HepG2 (cell line): ENCODE measurements around the gene KCTD8. TPM values are rescaled to one million over a fixed set of nuclear protein-coding genes. Genes with fewer than 3 reads are reported as not detected.

ENCODE experiments used
- ATAC-seq: fragments of 200-7000 bp; cut with Tn5 transposase; 3 replicates; pipeline ENCODE4 v1.9.1; 2020; ENCODE audit warnings: mild to moderate bottlenecking, moderate library complexity
- BruUV-seq: library from RNA; stranded (reverse); fragments of 400-500 nt; replicated peaks from 2 replicates; lab custom pipeline; 2021; lab: Mats Ljungman, UMichigan
- CTCF ChIA-PET: fragments of 300-600 bp; formaldehyde crosslinking; extraction: SDS; loops from one replicate; lab custom pipeline; 2021; ENCODE audit warnings: low total read pairs, inconsistent platforms, low intra/inter-chr PET ratio; lab: Yijun Ruan, JAX
- POLR2A ChIA-PET: fragments of 350-600 bp; sonication (Branson Sonifier 250); formaldehyde crosslinking; loops from one replicate; lab custom pipeline; 2020; ENCODE audit warnings: antibody characterized with exemption, inconsistent platforms; lab: Yijun Ruan, JAX
- DNase-seq: peaks from one replicate; pipeline ENCODE4 v3.0.0-alpha.2; 2015; ENCODE audit warnings: low spot score
- FAIRE-seq: peaks from 3 replicates; lab custom pipeline; 2011; peaks lifted over from hg19 to GRCh38; lab: Jason Lieb, UNC
- H2AFZ ChIP-seq: one replicate; pipeline ENCODE4 v1.6.1; 2011; ENCODE audit warnings: low read length, inconsistent platforms
- H3K27ac ChIP-seq: fragments of 300-600 bp; 3 replicates; pipeline ENCODE4 v1.8.0; 2011; ENCODE audit warnings: mixed run types, mild to moderate bottlenecking, mixed read lengths, low read length, inconsistent platforms; ENCODE audit not compliant: insufficient read depth; ENCODE audit errors: extremely low read length
- H3K27me3 ChIP-seq, 2 experiments: fragments of 200-600 bp in 1 of 2; 2 replicates in 1 of 2; 3 replicates in 1 of 2; pipeline versions ENCODE4 v1.6.0 to v1.8.0; 2011; ENCODE audit warnings: low read length in 2 of 2, mild to moderate bottlenecking in 2 of 2, moderate library complexity in 2 of 2, inconsistent platforms in 1 of 2; ENCODE audit not compliant: insufficient read depth in 2 of 2, control insufficient read depth in 1 of 2
- H3K36me3 ChIP-seq, 2 experiments: fragments of 200-600 bp in 1 of 2; replicated peaks in 1 of 2; 2 replicates in 1 of 2; 3 replicates in 1 of 2; pipeline versions ENCODE4 v1.5.1 to v1.8.0; 2011; ENCODE audit warnings: low read length in 2 of 2, inconsistent platforms in 1 of 2; ENCODE audit not compliant: insufficient read depth in 2 of 2, control insufficient read depth in 1 of 2
- H3K4me1 ChIP-seq: 2 replicates; pipeline ENCODE4 v1.5.1; 2012; ENCODE audit warnings: low read length, inconsistent platforms; ENCODE audit not compliant: insufficient read depth
- H3K4me2 ChIP-seq: 2 replicates; pipeline ENCODE4 v1.6.0; 2011; ENCODE audit warnings: low read depth, low read length, inconsistent platforms
- H3K4me3 ChIP-seq, 3 experiments: fragments of 200-600 bp in 1 of 3; sonication (generic), shearing (Covaris generic) in 1 of 3; replicated peaks in 1 of 3; 2 replicates each; pipeline ENCODE4 v1.5.1; 2011 to 2016; ENCODE audit warnings: low read length in 3 of 3, inconsistent platforms in 2 of 3, low read depth in 2 of 3, mild to moderate bottlenecking in 2 of 3, control low read depth in 1 of 3, mixed read lengths in 1 of 3; ENCODE audit not compliant: insufficient read depth in 1 of 3
- H3K79me2 ChIP-seq: one replicate; pipeline ENCODE4 v1.6.1; 2011; ENCODE audit warnings: low read length, inconsistent platforms; ENCODE audit not compliant: insufficient read depth
- H3K9ac ChIP-seq: 2 replicates; pipeline ENCODE4 v1.6.0; 2011; ENCODE audit warnings: mild to moderate bottlenecking, low read depth, low read length, inconsistent platforms; ENCODE audit not compliant: insufficient read depth
- H3K9me3 ChIP-seq: 2 replicates; pipeline ENCODE4 v1.5.1; 2012; ENCODE audit warnings: mild to moderate bottlenecking, low read length
- H4K20me1 ChIP-seq: 2 replicates; pipeline ENCODE4 v1.6.0; 2011; ENCODE audit warnings: inconsistent platforms, mild to moderate bottlenecking, low read length, moderate library complexity; ENCODE audit not compliant: insufficient read depth
- ATF1 ChIP-seq: IDR thresholded peaks from 2 replicates; pipeline ENCODE4 v1.6.1; 2016; ENCODE audit warnings: mild to moderate bottlenecking, control low read depth
- ATF5 ChIP-seq: sonication (generic); formaldehyde crosslinking; IDR thresholded peaks from 2 replicates; pipeline ENCODE4 v1.4.0; 2020; ENCODE audit warnings: mild to moderate bottlenecking, low read depth, missing genetic modification reagents
- NFKB2 ChIP-seq: sonication (generic); formaldehyde crosslinking; IDR thresholded peaks from 2 replicates; pipeline ENCODE4 v1.4.0; 2020; ENCODE audit warnings: missing genetic modification reagents, borderline replicate concordance
- NFYB ChIP-seq: sonication (generic); formaldehyde crosslinking; IDR thresholded peaks from 2 replicates; pipeline ENCODE4 v1.4.0; 2020; ENCODE audit warnings: missing genetic modification reagents
- POLR2AphosphoS2 ChIP-seq: IDR thresholded peaks from 2 replicates; pipeline ENCODE4 v1.6.1; 2011; ENCODE audit warnings: low read depth, low read length, improper control_type of control experiment
- SP4 ChIP-seq: sonication (generic); formaldehyde crosslinking; IDR thresholded peaks from 2 replicates; pipeline ENCODE4 v1.8.1; 2023; ENCODE audit warnings: mild to moderate bottlenecking, missing genetic modification reagents
- TMF1 ChIP-seq: sonication (generic); formaldehyde crosslinking; IDR thresholded peaks from 2 replicates; pipeline ENCODE4 v1.8.1; 2022; ENCODE audit warnings: low read depth, missing genetic modification reagents
- ZFAT ChIP-seq: sonication (generic); formaldehyde crosslinking; conservative IDR thresholded peaks from 2 replicates; pipeline ENCODE4 v1.8.1; 2023; ENCODE audit warnings: missing genetic modification reagents, inconsistent platforms
- ZNF136 ChIP-seq: sonication (generic); formaldehyde crosslinking; IDR thresholded peaks from 2 replicates; pipeline ENCODE4 v1.8.1; 2022; ENCODE audit warnings: low read depth, mild to moderate bottlenecking, moderate library complexity, missing genetic modification reagents
- ZNF572 ChIP-seq: sonication (generic); formaldehyde crosslinking; IDR thresholded peaks from 2 replicates; pipeline ENCODE4 v1.5.1; 2020; ENCODE audit warnings: mild to moderate bottlenecking, missing genetic modification reagents
- WGBS: methylation state at CpG from one replicate; pipeline ENCODE4 v1.1.6; 2017; ENCODE audit warnings: low lambda C conversion rate; 5-methylcytosine and 5-hydroxymethylcytosine counted together
- in situ Hi-C: cut with HindIII; loops from 2 replicates; pipeline ENCODE4 v1.10.0; 2017; ENCODE audit warnings: low pct_unique_long_range_greater_than_20kb; ENCODE audit not compliant: extremely low pct_ligation_motif_present
- intact Hi-C: fragments of 100-400 bp; cut with micrococcal nuclease; formaldehyde crosslinking; loops from one replicate; pipeline ENCODE4 v1.10.0; 2022; ENCODE audit not compliant: unreplicated experiment
- polyA plus RNA-seq, 8 experiments: library from polyadenylated mRNA; depleted of rRNA in 3 of 8; stranded (reverse) in 7 of 8; unstranded in 1 of 8; fragments of >200 nt; fragmentation: Illumina TruSeq in 4 of 8; extraction: Trizol in 4 of 8; gene quantifications; 2 replicates each; pipeline versions ENCODE4 v1.2.1 to v1.2.3, GENCODE V29; 2011 to 2016; ENCODE audit warnings: low read depth in 4 of 8, missing spikeins in 1 of 8, mixed read lengths in 1 of 8; ENCODE audit not compliant: insufficient read depth in 1 of 8
- total RNA-seq, 5 experiments: library from RNA; depleted of rRNA; stranded (reverse); fragments of >200 nt; fragmentation: Illumina TruSeq; extraction: Trizol; gene quantifications; 2 replicates each; pipeline ENCODE4 v1.2.3, GENCODE V29; 2016; ENCODE audit warnings: low read depth in 1 of 5
- TF ChIP-seq, protein P1 (sequence below): sonication (generic); formaldehyde crosslinking; IDR thresholded peaks from 2 replicates; pipeline ENCODE4 v1.8.0; 2022; ENCODE audit warnings: missing genetic modification reagents, mild to moderate bottlenecking, borderline replicate concordance
- TF ChIP-seq, protein P2 (sequence below): sonication (generic); formaldehyde crosslinking; IDR thresholded peaks from 2 replicates; pipeline ENCODE4 v1.4.0; 2020; ENCODE audit warnings: mild to moderate bottlenecking, missing genetic modification reagents

KCTD8 gene
- total and polyA plus RNA-seq, 2 of the 13 experiments (the other 11 are each of a cell fraction or from before 2014, with no cell fraction given): not detected

DNA sequence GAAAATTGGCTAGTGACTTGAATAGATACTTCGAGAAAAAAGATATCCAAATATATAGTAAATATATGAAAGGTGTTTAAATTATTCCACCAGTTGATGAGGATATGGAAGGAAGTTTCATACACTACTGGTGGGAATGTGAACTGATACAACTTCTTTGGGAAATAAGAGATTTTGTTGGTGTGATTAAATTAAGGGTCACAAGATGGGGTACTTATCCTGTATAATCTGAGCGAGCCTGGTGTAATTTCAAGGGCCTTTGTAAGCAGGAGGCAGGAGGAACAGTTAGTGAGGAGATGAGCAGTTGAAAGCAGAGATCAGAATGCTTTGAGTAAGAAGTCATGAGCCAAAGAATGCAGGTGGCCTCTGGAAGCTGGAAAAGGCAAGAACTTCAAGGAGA lies 192.2 kb downstream of the KCTD8 start:
- 0% methylated on average over 2 of the region's 2 CpGs for WGBS
- ChIA-PET CTCF (no interaction called here), POLR2A (no interaction called here)
- H3K4me3 ChIP-seq: no peak overlapping the region
- H4K20me1 ChIP-seq: no peaks in the 10 kb centered on the region
- no peaks in the 10 kb centered on the region for H3K27me3 ChIP-seq
- TF ChIP-seq NFYB (CRISPR knock-in tag) (no peak), TMF1 (no peak), ZNF136 (CRISPR knock-in tag) (no peak), ATF1 (CRISPR knock-in tag) (no peak)
- TF ChIP-seq, protein P1, sequence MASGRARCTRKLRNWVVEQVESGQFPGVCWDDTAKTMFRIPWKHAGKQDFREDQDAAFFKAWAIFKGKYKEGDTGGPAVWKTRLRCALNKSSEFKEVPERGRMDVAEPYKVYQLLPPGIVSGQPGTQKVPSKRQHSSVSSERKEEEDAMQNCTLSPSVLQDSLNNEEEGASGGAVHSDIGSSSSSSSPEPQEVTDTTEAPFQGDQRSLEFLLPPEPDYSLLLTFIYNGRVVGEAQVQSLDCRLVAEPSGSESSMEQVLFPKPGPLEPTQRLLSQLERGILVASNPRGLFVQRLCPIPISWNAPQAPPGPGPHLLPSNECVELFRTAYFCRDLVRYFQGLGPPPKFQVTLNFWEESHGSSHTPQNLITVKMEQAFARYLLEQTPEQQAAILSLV (CRISPR knock-in tag): no peak
- TF ChIP-seq, protein P2, sequence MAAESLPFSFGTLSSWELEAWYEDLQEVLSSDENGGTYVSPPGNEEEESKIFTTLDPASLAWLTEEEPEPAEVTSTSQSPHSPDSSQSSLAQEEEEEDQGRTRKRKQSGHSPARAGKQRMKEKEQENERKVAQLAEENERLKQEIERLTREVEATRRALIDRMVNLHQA: no peak
- FAIRE-seq (no peak), ATAC-seq (no peak), DNase-seq (no peak)
- no peaks in the 10 kb centered on the region for H3K79me2 ChIP-seq
- intact Hi-C loops (no loop called here), in situ Hi-C loops (no loop called here)
- no peak overlapping the region for H3K9ac ChIP-seq
- no peak overlapping the region for H3K27ac ChIP-seq
- no peak overlapping the region for H3K4me2 ChIP-seq
- BruUV-seq: no TSS peak
- no peaks in the 10 kb centered on the region for H3K4me1 ChIP-seq
- H2AFZ ChIP-seq: no peak overlapping the region
- no peaks in the 10 kb centered on the region for H3K9me3 ChIP-seq
- H3K36me3 ChIP-seq: no peaks in the 10 kb centered on the region

- H4K20me1 ChIP-seq: no peaks in the 10 kb centered on the region
- H3K27me3 ChIP-seq: no peaks in the 10 kb centered on the region
- ChIA-PET POLR2A (no interaction called here), CTCF (no interaction called here)
- H3K9ac ChIP-seq: no peak overlapping the region
- no peak for DNase-seq
- no peak for FAIRE-seq
- H3K27ac ChIP-seq: no peak overlapping the region
- H2AFZ ChIP-seq: no peak overlapping the region
- H3K36me3 ChIP-seq: no peaks in the 10 kb centered on the region
- H3K4me2 ChIP-seq: no peak overlapping the region
- no peaks in the 10 kb centered on the region for H3K79me2 ChIP-seq
- no peaks in the 10 kb centered on the region for H3K4me1 ChIP-seq
- intact Hi-C loops (no loop called here), in situ Hi-C loops (no loop called here)
- peaks cover 17% of the 10 kb centered on the region for H3K9me3 ChIP-seq
- no peak for ATAC-seq
- H3K4me3 ChIP-seq: no peak overlapping the region
- no TSS peak for BruUV-seq
- TF ChIP-seq ATF5 (CRISPR knock-in tag) (no peak), NFKB2 (no peak), POLR2AphosphoS2 (no peak), SP4 (CRISPR knock-in tag) (no peak), ZNF572 (no peak), ZFAT (CRISPR knock-in tag) (no peak)
Measured at GRCh38 chr4:44237643-44238042, 211.0 kb downstream of the KCTD8 start.
